H9 (cell line): ENCODE results near the gene PRMT5. TPM values are rescaled to one million over a fixed set of nuclear protein-coding genes. Genes with fewer than 3 reads are reported as not detected.

Source experiments
- DNase-seq: peaks from one replicate; pipeline ENCODE4 v3.0.0-alpha.2; 2017
- H2AFZ ChIP-seq: one replicate; pipeline ENCODE4 v1.6.1; 2013; ENCODE audit warnings: mild to moderate bottlenecking, low read length, control low read depth, moderate library complexity
- H2AK5ac ChIP-seq: 2 replicates; pipeline ENCODE4 v1.6.1; 2013; ENCODE audit warnings: low read length, control low read depth, mixed read lengths; ENCODE audit not compliant: insufficient read length
- H2BK120ac ChIP-seq: one replicate; pipeline ENCODE4 v1.6.1; 2013; ENCODE audit warnings: low read depth, mild to moderate bottlenecking, low read length, control low read depth, inconsistent platforms; ENCODE audit not compliant: poor library complexity, severe bottlenecking
- H2BK12ac ChIP-seq: 2 replicates; pipeline ENCODE4 v1.6.1; 2013; ENCODE audit warnings: low read length, control low read depth, mixed read lengths, low read depth; ENCODE audit not compliant: insufficient read length
- H2BK15ac ChIP-seq: 2 replicates; pipeline ENCODE4 v1.6.1; 2013; ENCODE audit warnings: low read depth, low read length, control low read depth
- H2BK20ac ChIP-seq: one replicate; pipeline ENCODE4 v1.6.1; 2013; ENCODE audit warnings: low read depth, mild to moderate bottlenecking, low read length, control low read depth, inconsistent platforms; ENCODE audit not compliant: poor library complexity, severe bottlenecking
- H2BK5ac ChIP-seq: 2 replicates; pipeline ENCODE4 v1.6.1; 2013; ENCODE audit warnings: low read length, control low read depth, mixed read lengths; ENCODE audit not compliant: insufficient read length
- H3K14ac ChIP-seq: 2 replicates; pipeline ENCODE4 v1.6.1; 2013; ENCODE audit warnings: low read length, control low read depth; ENCODE audit not compliant: insufficient read depth
- H3K18ac ChIP-seq: 2 replicates; pipeline ENCODE4 v1.6.1; 2013; ENCODE audit warnings: low read depth, mild to moderate bottlenecking, mixed read lengths, low read length, control low read depth; ENCODE audit not compliant: insufficient read length
- H3K23ac ChIP-seq: 2 replicates; pipeline ENCODE4 v1.6.1; 2013; ENCODE audit warnings: low read length, control low read depth, mixed read lengths, low read depth; ENCODE audit not compliant: insufficient read length
- H3K23me2 ChIP-seq: 2 replicates; pipeline ENCODE4 v1.6.1; 2013; ENCODE audit warnings: low read depth, mild to moderate bottlenecking, mixed read lengths, low read length, control low read depth; ENCODE audit not compliant: insufficient read length, poor library complexity, severe bottlenecking
- H3K27ac ChIP-seq: 2 replicates; pipeline ENCODE4 v1.5.1; 2013; ENCODE audit warnings: low read length, control low read depth, mixed read lengths, low read depth; ENCODE audit not compliant: insufficient read length
- H3K27me3 ChIP-seq: 2 replicates; pipeline ENCODE4 v1.6.1; 2013; ENCODE audit warnings: low read length, control low read depth, inconsistent platforms; ENCODE audit not compliant: insufficient read depth
- H3K4ac ChIP-seq: 2 replicates; pipeline ENCODE4 v1.6.1; 2013; ENCODE audit warnings: low read depth, mild to moderate bottlenecking, control low read depth, inconsistent platforms, low read length, moderate library complexity
- H3K4me1 ChIP-seq: 2 replicates; pipeline ENCODE4 v1.6.1; 2013; ENCODE audit warnings: low read length, control low read depth, inconsistent platforms; ENCODE audit not compliant: insufficient read depth
- H3K4me2 ChIP-seq: 2 replicates; pipeline ENCODE4 v1.6.1; 2013; ENCODE audit warnings: low read length, control low read depth, mixed read lengths; ENCODE audit not compliant: insufficient read length, insufficient read depth
- H3K56ac ChIP-seq: 2 replicates; pipeline ENCODE4 v1.6.1; 2013; ENCODE audit warnings: low read depth, mild to moderate bottlenecking, mixed read lengths, low read length, control low read depth; ENCODE audit not compliant: insufficient read length
- H3K79me1 ChIP-seq: 2 replicates; pipeline ENCODE4 v1.6.1; 2013; ENCODE audit warnings: low read depth, mild to moderate bottlenecking, moderate library complexity, low read length, control low read depth, inconsistent platforms; ENCODE audit not compliant: insufficient read depth, poor library complexity, severe bottlenecking
- H3K79me2 ChIP-seq: 2 replicates; pipeline ENCODE4 v1.6.1; 2013; ENCODE audit warnings: low read length, control low read depth, inconsistent platforms; ENCODE audit not compliant: insufficient read depth
- H3K9ac ChIP-seq: 2 replicates; pipeline ENCODE4 v1.6.1; 2013; ENCODE audit warnings: low read length, control low read depth, mixed read lengths; ENCODE audit not compliant: insufficient read length; ENCODE audit errors: extremely low read depth
- H3K9me3 ChIP-seq: one replicate; pipeline ENCODE4 v1.6.1; 2013; ENCODE audit warnings: low read depth, low read length, inconsistent platforms; ENCODE audit not compliant: control insufficient read depth
- H3T11ph ChIP-seq: one replicate; pipeline ENCODE4 v1.6.1; 2013; ENCODE audit warnings: mild to moderate bottlenecking, low read length, control low read depth, inconsistent platforms
- H4K20me1 ChIP-seq: one replicate; pipeline ENCODE4 v1.6.1; 2013; ENCODE audit not compliant: control insufficient read depth, insufficient read length, insufficient read depth
- H4K5ac ChIP-seq: 2 replicates; pipeline ENCODE4 v1.6.1; 2013; ENCODE audit warnings: low read depth, mild to moderate bottlenecking, mixed read lengths, low read length, control low read depth; ENCODE audit not compliant: insufficient read length
- H4K8ac ChIP-seq: replicated peaks from 2 replicates; pipeline ENCODE4 v1.6.1; 2013; ENCODE audit warnings: low read length, control low read depth, mixed read lengths, low read depth; ENCODE audit not compliant: insufficient read length
- H4K91ac ChIP-seq: 2 replicates; pipeline ENCODE4 v1.6.1; 2013; ENCODE audit warnings: low read depth, mild to moderate bottlenecking, moderate library complexity, mixed read lengths, low read length, control low read depth; ENCODE audit not compliant: insufficient read length
- H3K27ac Mint-ChIP-seq, 3 experiments: 2 replicates in 2 of 3; 3 replicates in 1 of 3; pipeline ENCODE4 v1.8.0; 2020 to 2021; ENCODE audit warnings: mixed read lengths in 3 of 3, mild to moderate bottlenecking in 1 of 3, moderate library complexity in 1 of 3
- H3K27me3 Mint-ChIP-seq: 2 replicates; pipeline ENCODE4 v1.8.0; 2021; ENCODE audit warnings: low read depth, mild to moderate bottlenecking, moderate library complexity, mixed read lengths
- H3K36me3 Mint-ChIP-seq, 3 experiments: 2 replicates in 2 of 3; 3 replicates in 1 of 3; pipeline ENCODE4 v1.8.0; 2020 to 2021; ENCODE audit warnings: low read depth in 3 of 3, mixed read lengths in 3 of 3; ENCODE audit not compliant: insufficient read depth in 1 of 3
- H3K4me1 Mint-ChIP-seq, 2 experiments: 2 replicates each; pipeline ENCODE4 v1.8.0; 2020; ENCODE audit warnings: mixed read lengths in 2 of 2
- H3K4me3 Mint-ChIP-seq, 2 experiments: 2 replicates in 1 of 2; 3 replicates in 1 of 2; pipeline ENCODE4 v1.8.0; 2020 to 2021; ENCODE audit warnings: mild to moderate bottlenecking in 2 of 2, mixed read lengths in 2 of 2, moderate library complexity in 1 of 2
- H3K9me3 Mint-ChIP-seq, 2 experiments: 2 replicates in 1 of 2; 3 replicates in 1 of 2; pipeline ENCODE4 v1.8.0; 2020; ENCODE audit warnings: mild to moderate bottlenecking in 2 of 2, mixed read lengths in 2 of 2, moderate library complexity in 1 of 2
- WGBS: extraction: QIAGEN DNeasy Blood & Tissue Kit; methylation state at CpG from one replicate; pipeline ENCODE4 v1.1.7; 2013; ENCODE audit warnings: missing lambda C conversion rate, low lambda C conversion rate, mixed read lengths; ENCODE audit not compliant: insufficient read length; ENCODE audit errors: extremely low coverage; 5-methylcytosine and 5-hydroxymethylcytosine counted together
- total RNA-seq: library from RNA; stranded (reverse); gene quantifications from 2 replicates; pipeline ENCODE4 v1.2.1, GENCODE V29; 2021
- TF ChIP-seq, protein P1 (sequence below): fragments of 200-600 bp; sonication (generic); conservative IDR thresholded peaks from 3 replicates; pipeline ENCODE4 v1.8.0; 2021; ENCODE audit warnings: antibody characterized with exemption, mild to moderate bottlenecking

PRMT5 gene
- total RNA-seq, 1 experiment from 2014 or later = 141 TPM

DNA sequence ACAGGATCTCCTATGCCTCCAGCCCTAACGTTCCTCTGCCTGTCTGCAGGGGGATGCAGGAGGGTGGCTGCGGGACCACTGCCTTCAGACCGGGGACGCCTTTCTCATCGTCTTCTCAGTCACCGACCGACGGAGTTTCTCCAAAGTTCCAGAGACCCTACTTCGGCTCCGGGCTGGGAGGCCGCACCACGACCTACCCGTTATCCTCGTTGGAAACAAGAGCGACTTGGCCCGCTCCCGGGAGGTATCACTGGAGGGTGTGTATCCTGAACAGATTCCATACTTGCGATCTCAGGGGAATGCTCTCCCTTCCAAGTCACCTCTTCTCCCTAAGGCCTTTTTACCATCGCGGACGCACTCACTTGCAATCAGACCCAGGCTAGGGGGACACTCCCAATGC lies 43.2 kb downstream of the PRMT5 start:
- no peaks in the 10 kb centered on the region for H4K20me1 ChIP-seq
- no peak overlapping the region for H2BK120ac ChIP-seq
- Mint-ChIP-seq H3K36me3 (peaks cover 0 to 11% (median 6%) of the 10 kb centered on the region in 3 experiments; a peak in 3 of 7 replicates), H3K9me3 (no peaks in the 10 kb centered on the region; a peak in 1 of 5 replicates), H3K4me3 (peak overlapping the region; percentile 87 to 93), H3K4me1 (peaks cover 35 to 42% of the 10 kb centered on the region in 2 experiments), H3K27ac (peak overlapping the region in 1 of 3 experiments; percentile 33; a peak in 1 of 7 replicates), H3K27me3 (peaks cover 37% of the 10 kb centered on the region)
- H2BK5ac ChIP-seq = no peak overlapping the region
- no peaks in the 10 kb centered on the region; the same call in 1 of the 2 replicates for H3K4me1 ChIP-seq
- H3K56ac ChIP-seq = no peak overlapping the region
- H3K27ac ChIP-seq = no peak overlapping the region
- no peak overlapping the region for H4K5ac ChIP-seq
- peaks cover 13% of the 10 kb centered on the region for H3K23me2 ChIP-seq
- H2BK20ac ChIP-seq = no peak overlapping the region
- H3T11ph ChIP-seq = no peak overlapping the region
- no CpG with 5 or more reads among the region's 21 CpGs for WGBS
- H3K9me3 ChIP-seq = no peaks in the 10 kb centered on the region
- DNase-seq = no peak
- TF ChIP-seq, protein P1, sequence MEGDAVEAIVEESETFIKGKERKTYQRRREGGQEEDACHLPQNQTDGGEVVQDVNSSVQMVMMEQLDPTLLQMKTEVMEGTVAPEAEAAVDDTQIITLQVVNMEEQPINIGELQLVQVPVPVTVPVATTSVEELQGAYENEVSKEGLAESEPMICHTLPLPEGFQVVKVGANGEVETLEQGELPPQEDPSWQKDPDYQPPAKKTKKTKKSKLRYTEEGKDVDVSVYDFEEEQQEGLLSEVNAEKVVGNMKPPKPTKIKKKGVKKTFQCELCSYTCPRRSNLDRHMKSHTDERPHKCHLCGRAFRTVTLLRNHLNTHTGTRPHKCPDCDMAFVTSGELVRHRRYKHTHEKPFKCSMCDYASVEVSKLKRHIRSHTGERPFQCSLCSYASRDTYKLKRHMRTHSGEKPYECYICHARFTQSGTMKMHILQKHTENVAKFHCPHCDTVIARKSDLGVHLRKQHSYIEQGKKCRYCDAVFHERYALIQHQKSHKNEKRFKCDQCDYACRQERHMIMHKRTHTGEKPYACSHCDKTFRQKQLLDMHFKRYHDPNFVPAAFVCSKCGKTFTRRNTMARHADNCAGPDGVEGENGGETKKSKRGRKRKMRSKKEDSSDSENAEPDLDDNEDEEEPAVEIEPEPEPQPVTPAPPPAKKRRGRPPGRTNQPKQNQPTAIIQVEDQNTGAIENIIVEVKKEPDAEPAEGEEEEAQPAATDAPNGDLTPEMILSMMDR = no peak
- no peaks in the 10 kb centered on the region for H3K79me2 ChIP-seq
- peak overlapping the region; percentile 10; the same call in 1 of the 2 replicates for H3K14ac ChIP-seq
- no peak overlapping the region for H3K4ac ChIP-seq
- H2AK5ac ChIP-seq = no peak overlapping the region
- no peak overlapping the region for H3K18ac ChIP-seq
- peak overlapping the region; percentile 73 for H3K4me2 ChIP-seq
- peaks cover 3% of the 10 kb centered on the region; the same call in 1 of the 2 replicates for H3K27me3 ChIP-seq
- no peak overlapping the region for H4K91ac ChIP-seq
- H3K9ac ChIP-seq = peak overlapping the region; percentile 6
- no peaks in the 10 kb centered on the region for H3K79me1 ChIP-seq
- H4K8ac ChIP-seq = no peak overlapping the region
- no peak overlapping the region for H2BK12ac ChIP-seq
- H3K23ac ChIP-seq = no peak overlapping the region
- no peak overlapping the region for H2AFZ ChIP-seq
- H2BK15ac ChIP-seq = no peak overlapping the region
